HEK293 (cell line): Measurements from ENCODE around the gene EPAS1.

Experiments used
- CTCF ChIA-PET: fragments of 350-600 bp; formaldehyde crosslinking; extraction: SDS; loops from one replicate; lab custom pipeline; 2021; ENCODE audit warnings: antibody characterized with exemption; lab: Yijun Ruan, JAX
- POLR2A ChIA-PET: fragments of 300-600 bp; formaldehyde crosslinking; extraction: SDS; loops from one replicate; lab custom pipeline; 2020; ENCODE audit warnings: antibody characterized with exemption, inconsistent platforms; lab: Yijun Ruan, JAX
- H3K27ac ChIP-seq: fragments of 200-500 bp; sonication (Bioruptor generic); 2 replicates; pipeline ENCODE4 v1.5.1; 2014; ENCODE audit warnings: low read depth, low read length, control low read depth, inconsistent platforms; ENCODE audit errors: extremely low read depth
- H3K36me3 ChIP-seq, 2 experiments: fragments of 200-500 bp in 1 of 2; sonication (Bioruptor generic) in 1 of 2; 1 replicate in 1 of 2; 2 replicates in 1 of 2; pipeline ENCODE4 v1.5.1; 2014 to 2017; ENCODE audit warnings: inconsistent platforms in 2 of 2, low read length in 2 of 2; ENCODE audit not compliant: control insufficient read depth in 2 of 2, insufficient read depth in 1 of 2
- H3K4me1 ChIP-seq: fragments of 200-500 bp; sonication (Bioruptor generic); 2 replicates; pipeline ENCODE4 v1.5.1; 2014; ENCODE audit warnings: mild to moderate bottlenecking, low read length, inconsistent platforms; ENCODE audit not compliant: control insufficient read depth, insufficient read depth
- H3K4me3 ChIP-seq: 2 replicates; pipeline ENCODE4 v1.5.1; 2011; ENCODE audit warnings: low read depth, mild to moderate bottlenecking, control low read depth, low read length, moderate library complexity
- H3K9me3 ChIP-seq: fragments of 200-500 bp; sonication (Bioruptor generic); 2 replicates; pipeline ENCODE4 v1.5.1; 2014; ENCODE audit warnings: low read depth, low read length, inconsistent platforms; ENCODE audit not compliant: control insufficient read depth, insufficient read depth
- EGR2 ChIP-seq: fragments of 450-650 bp; formaldehyde crosslinking; IDR thresholded peaks from 2 replicates; pipeline ENCODE4 v1.5.1; 2016; ENCODE audit warnings: low read depth, missing biosample characterization, missing genetic modification characterization
- GFI1B ChIP-seq: fragments of 450-650 bp; formaldehyde crosslinking; IDR thresholded peaks from 2 replicates; pipeline ENCODE4 v1.5.1; 2016; ENCODE audit warnings: missing biosample characterization, missing genetic modification characterization
- GLIS2 ChIP-seq: fragments of 450-650 bp; formaldehyde crosslinking; IDR thresholded peaks from 2 replicates; pipeline ENCODE4 v1.5.1; 2016; ENCODE audit warnings: missing biosample characterization, missing genetic modification characterization
- PRDM2 ChIP-seq: fragments of 450-650 bp; formaldehyde crosslinking; IDR thresholded peaks from 2 replicates; pipeline ENCODE4 v1.5.1; 2016; ENCODE audit warnings: missing biosample characterization, missing genetic modification characterization, borderline replicate concordance
- ZBTB1 ChIP-seq: fragments of 450-650 bp; formaldehyde crosslinking; IDR thresholded peaks from 2 replicates; pipeline ENCODE4 v1.5.1; 2016; ENCODE audit warnings: missing biosample characterization, missing genetic modification characterization
- ZBTB10 ChIP-seq: fragments of 450-650 bp; formaldehyde crosslinking; IDR thresholded peaks from 2 replicates; pipeline ENCODE4 v1.5.1; 2016; ENCODE audit warnings: missing biosample characterization, missing genetic modification characterization
- ZBTB21 ChIP-seq: fragments of 450-650 bp; formaldehyde crosslinking; IDR thresholded peaks from 2 replicates; pipeline ENCODE4 v1.5.1; 2017; ENCODE audit warnings: missing biosample characterization, missing genetic modification characterization
- ZNF121 ChIP-seq: fragments of 450-650 bp; formaldehyde crosslinking; IDR thresholded peaks from 2 replicates; pipeline ENCODE4 v1.5.1; 2016; ENCODE audit warnings: missing biosample characterization, missing genetic modification characterization
- ZNF155 ChIP-seq: fragments of 450-650 bp; formaldehyde crosslinking; IDR thresholded peaks from 2 replicates; pipeline ENCODE4 v1.5.1; 2016; ENCODE audit warnings: missing biosample characterization, missing genetic modification characterization
- ZNF18 ChIP-seq: fragments of 450-650 bp; formaldehyde crosslinking; IDR thresholded peaks from 2 replicates; pipeline ENCODE4 v1.5.1; 2016; ENCODE audit warnings: missing biosample characterization, missing genetic modification characterization
- ZNF26 ChIP-seq: fragments of 450-650 bp; formaldehyde crosslinking; IDR thresholded peaks from 2 replicates; pipeline ENCODE4 v1.5.1; 2016; ENCODE audit warnings: missing biosample characterization, missing genetic modification characterization
- ZNF302 ChIP-seq: fragments of 450-650 bp; formaldehyde crosslinking; IDR thresholded peaks from 2 replicates; pipeline ENCODE4 v1.5.1; 2016; ENCODE audit warnings: missing biosample characterization, missing genetic modification characterization, low read depth
- ZNF37A ChIP-seq: fragments of 450-650 bp; IDR thresholded peaks from 2 replicates; pipeline ENCODE4 v1.5.1; 2018; ENCODE audit warnings: missing biosample characterization, missing genetic modification characterization
- ZNF416 ChIP-seq: fragments of 450-650 bp; formaldehyde crosslinking; IDR thresholded peaks from 2 replicates; pipeline ENCODE4 v1.5.1; 2016; ENCODE audit warnings: missing biosample characterization, missing genetic modification characterization
- ZNF423 ChIP-seq: fragments of 450-650 bp; formaldehyde crosslinking; IDR thresholded peaks from 2 replicates; pipeline ENCODE4 v1.5.1; 2016; ENCODE audit warnings: missing biosample characterization, missing genetic modification characterization
- ZNF48 ChIP-seq: fragments of 450-650 bp; formaldehyde crosslinking; IDR thresholded peaks from 2 replicates; pipeline ENCODE4 v1.5.1; 2016; ENCODE audit warnings: missing biosample characterization, missing genetic modification characterization
- ZNF561 ChIP-seq: fragments of 450-650 bp; IDR thresholded peaks from 2 replicates; pipeline ENCODE4 v1.5.1; 2018; ENCODE audit warnings: missing biosample characterization, missing genetic modification characterization, borderline replicate concordance
- ZNF580 ChIP-seq: fragments of 450-650 bp; formaldehyde crosslinking; IDR thresholded peaks from 2 replicates; pipeline ENCODE4 v1.5.1; 2016; ENCODE audit warnings: missing biosample characterization, missing genetic modification characterization
- ZNF623 ChIP-seq: fragments of 450-650 bp; formaldehyde crosslinking; IDR thresholded peaks from 2 replicates; pipeline ENCODE4 v1.5.1; 2016; ENCODE audit warnings: missing biosample characterization, missing genetic modification characterization
- ZNF670 ChIP-seq: fragments of 450-650 bp; formaldehyde crosslinking; IDR thresholded peaks from 2 replicates; pipeline ENCODE4 v1.5.1; 2016; ENCODE audit warnings: missing biosample characterization, missing genetic modification characterization, low read depth
- ZNF830 ChIP-seq: fragments of 450-650 bp; IDR thresholded peaks from 2 replicates; pipeline ENCODE4 v1.5.0; 2018; ENCODE audit warnings: missing biosample characterization, missing genetic modification characterization, low read depth, mild to moderate bottlenecking, moderate library complexity

The EPAS1 gene

GRCh38 chr2:46349115-46349547, 51.9 kb downstream of the EPAS1 start (continued):
- TF ChIP-seq ZBTB10 = no peak
- TF ChIP-seq ZNF580 = no peak
- no peak for TF ChIP-seq ZNF561 (tag by site-specific recombination)
- TF ChIP-seq ZNF26 (tag by site-specific recombination) = no peak

GRCh38 chr2:46350029-46350689, 53.0 kb downstream of the EPAS1 start:
- no peak overlapping the region for H3K4me3 ChIP-seq
- peaks cover 0 to 39% of the 10 kb centered on the region in 2 experiments; a peak in 1 of 3 replicates for H3K36me3 ChIP-seq
- no peaks in the 10 kb centered on the region for H3K9me3 ChIP-seq
- ChIA-PET POLR2A (no interaction called here), CTCF (no interaction called here)
- no peak overlapping the region for H3K27ac ChIP-seq
- no peaks in the 10 kb centered on the region for H3K4me1 ChIP-seq
- TF ChIP-seq ZNF48 (tag by site-specific recombination) (no peak), ZNF830 (no peak), ZBTB21 (tag by site-specific recombination) (no peak), ZNF121 (tag by site-specific recombination) (no peak), ZNF37A (no peak), GFI1B (tag by site-specific recombination) (no peak), ZNF18 (tag by site-specific recombination) (no peak), ZNF623 (tag by site-specific recombination) (no peak), ZNF423 (tag by site-specific recombination) (no peak), ZNF302 (tag by site-specific recombination) (no peak), GLIS2 (tag by site-specific recombination) (no peak), EGR2 (tag by site-specific recombination) (no peak), ZNF416 (no peak), ZNF670 (no peak), PRDM2 (tag by site-specific recombination) (no peak), ZBTB1 (tag by site-specific recombination) (no peak), ZNF155 (no peak)
- TF ChIP-seq, all 188 proteins: peak for 0
